Activated CD4-positive, alpha-beta memory T cell treated with anti-CD3 and anti-CD28 coated beads for 36 hours (primary cell): ENCODE measurements around the gene PPIP5K2. TPM values are rescaled to one million over a fixed set of nuclear protein-coding genes. Genes with fewer than 3 reads are reported as not detected.
"Not testable (repeated sequence)": the region's sequence is repeated elsewhere in the genome, so short reads cannot be mapped to it uniquely, and the experiment has no call there.

Experiments
- CTCF ChIA-PET: fragments of 350-600 bp; sonication (Branson Sonifier 250); formaldehyde crosslinking; loops from one replicate; lab custom pipeline; 2021; ENCODE audit warnings: antibody characterized with exemption, inconsistent platforms; lab: Charles Lee
- POLR2A ChIA-PET: fragments of 350-600 bp; sonication (Branson Sonifier 250); formaldehyde crosslinking; loops from one replicate; lab custom pipeline; 2021; ENCODE audit warnings: antibody characterized with exemption; lab: Charles Lee
- DNase-seq: peaks from one replicate; pipeline ENCODE4 v3.0.0-alpha.2; 2020
- H3K27ac Mint-ChIP-seq: one replicate; pipeline ENCODE4 v1.8.0; 2021; ENCODE audit warnings: mixed read lengths
- H3K27me3 Mint-ChIP-seq: one replicate; pipeline ENCODE4 v1.8.0; 2021; ENCODE audit warnings: mixed read lengths
- H3K36me3 Mint-ChIP-seq: one replicate; pipeline ENCODE4 v1.8.0; 2021; ENCODE audit warnings: mixed read lengths
- H3K4me1 Mint-ChIP-seq: one replicate; pipeline ENCODE4 v1.8.0; 2021; ENCODE audit warnings: low read depth, mixed read lengths
- H3K4me3 Mint-ChIP-seq: one replicate; pipeline ENCODE4 v1.8.0; 2021; ENCODE audit warnings: mild to moderate bottlenecking, mixed read lengths
- H3K9me3 Mint-ChIP-seq: one replicate; pipeline ENCODE4 v1.8.0; 2021; ENCODE audit warnings: mixed read lengths
- intact Hi-C: fragments of 100-400 bp; cut with micrococcal nuclease; formaldehyde crosslinking; loops from one replicate; pipeline ENCODE4 v1.15.1; 2023
- total RNA-seq, 2 experiments: library from RNA; stranded (reverse); gene quantifications; one replicate each; pipeline ENCODE4 v1.2.3, GENCODE V29; 2021

Gene PPIP5K2
- total RNA-seq, 2 experiments from 2014 or later: 40.6 to 44.4 TPM

GRCh38 chr5:103174147-103174546 is 54.0 kb downstream of the PPIP5K2 start:
- CTCF ChIA-PET: no interaction called here
- no peaks in the 10 kb centered on the region for H3K4me1 Mint-ChIP-seq

GRCh38 chr5:103177543-103177942 is 57.4 kb downstream of the PPIP5K2 start:
- POLR2A ChIA-PET: interaction anchor here (0.7 kb wide), 1 partner anchor 57 kb away, joined by 3 read pairs; the partner anchor contains the start of genes GIN1 and PPIP5K2
- DNase-seq: no peak
- intact Hi-C loops: no loop called here
- peaks cover 21% of the 10 kb centered on the region for H3K36me3 Mint-ChIP-seq
- CTCF ChIA-PET: interaction anchor here (0.7 to 2.0 kb wide), 2 partner anchors 10 to 47 kb away, joined by 4 to 5 read pairs; no protein-coding TSS in a partner anchor
- no peaks in the 10 kb centered on the region for H3K27me3 Mint-ChIP-seq
- no peaks in the 10 kb centered on the region for H3K9me3 Mint-ChIP-seq
- H3K4me3 Mint-ChIP-seq: no peak overlapping the region
- H3K27ac Mint-ChIP-seq: no peak overlapping the region
- H3K4me1 Mint-ChIP-seq: no peaks in the 10 kb centered on the region

More at GRCh38 chr5:103174147-103174546, 54.0 kb downstream of the PPIP5K2 start:
- Mint-ChIP-seq H3K9me3 (no peaks in the 10 kb centered on the region), H3K4me3 (no peak overlapping the region), H3K36me3 (peaks cover 15% of the 10 kb centered on the region), H3K27me3 (no peaks in the 10 kb centered on the region), H3K27ac (no peak overlapping the region)
- no peak for DNase-seq
- POLR2A ChIA-PET: no interaction called here
- intact Hi-C loops: no loop called here

GRCh38 chr5:103178167-103178566 is 58.1 kb downstream of the PPIP5K2 start:
- no peak for DNase-seq
- H3K36me3 Mint-ChIP-seq: peaks cover 21% of the 10 kb centered on the region
- no peaks in the 10 kb centered on the region for H3K27me3 Mint-ChIP-seq
- no peaks in the 10 kb centered on the region for H3K4me1 Mint-ChIP-seq
- ChIA-PET POLR2A (no interaction called here), CTCF (interaction anchor here (2.0 kb wide), 1 partner anchor 47 kb away, joined by 5 read pairs; no protein-coding TSS in a partner anchor)
- intact Hi-C loops: no loop called here
- H3K4me3 Mint-ChIP-seq: no peak overlapping the region
- no peaks in the 10 kb centered on the region for H3K9me3 Mint-ChIP-seq
- H3K27ac Mint-ChIP-seq: no peak overlapping the region

- Mint-ChIP-seq H3K36me3 (peaks cover 24% of the 10 kb centered on the region), H3K27me3 (no peaks in the 10 kb centered on the region), H3K4me1 (no peaks in the 10 kb centered on the region), H3K9me3 (no peaks in the 10 kb centered on the region), H3K27ac (no peak overlapping the region), H3K4me3 (no peak overlapping the region)
- POLR2A ChIA-PET: no interaction called here
- intact Hi-C loops: no loop called here
- CTCF ChIA-PET: no interaction called here
- no peak for DNase-seq
Observed at GRCh38 chr5:103186152-103186551, 66.1 kb downstream of the PPIP5K2 start.

- H3K27ac Mint-ChIP-seq: no peak overlapping the region
- DNase-seq: no peak
- no peaks in the 10 kb centered on the region for H3K9me3 Mint-ChIP-seq
- no peaks in the 10 kb centered on the region for H3K4me1 Mint-ChIP-seq
- CTCF ChIA-PET: no interaction called here
- POLR2A ChIA-PET: no interaction called here
- intact Hi-C loops: no loop called here
- peaks cover 19% of the 10 kb centered on the region for H3K36me3 Mint-ChIP-seq
- H3K4me3 Mint-ChIP-seq: no peak overlapping the region
- no peaks in the 10 kb centered on the region for H3K27me3 Mint-ChIP-seq
Observed at GRCh38 chr5:103188436-103188835, 68.3 kb downstream of the PPIP5K2 start.

- ChIA-PET POLR2A (no interaction called here), CTCF (interaction anchor here (0.9 kb wide), 1 partner anchor 22 kb away, joined by 3 read pairs; no protein-coding TSS in a partner anchor)
- peaks cover 5% of the 10 kb centered on the region for H3K4me1 Mint-ChIP-seq
- intact Hi-C loops: no loop called here
- no peak overlapping the region for H3K27ac Mint-ChIP-seq
- no peaks in the 10 kb centered on the region for H3K9me3 Mint-ChIP-seq
- DNase-seq: no peak
- no peak overlapping the region for H3K4me3 Mint-ChIP-seq
- H3K27me3 Mint-ChIP-seq: no peaks in the 10 kb centered on the region
- H3K36me3 Mint-ChIP-seq: peaks cover 39% of the 10 kb centered on the region
Observed at GRCh38 chr5:103203226-103203625, 83.1 kb downstream of the PPIP5K2 start.

- H3K4me1 Mint-ChIP-seq, H3K4me3 Mint-ChIP-seq, DNase-seq, H3K27me3 Mint-ChIP-seq, POLR2A ChIA-PET, intact Hi-C loops, CTCF ChIA-PET, H3K9me3 Mint-ChIP-seq, H3K27ac Mint-ChIP-seq: not testable (repeated sequence)
- H3K36me3 Mint-ChIP-seq: peaks cover 32% of the 10 kb centered on the region
Observed at GRCh38 chr5:103204990-103205389, 84.9 kb downstream of the PPIP5K2 start.

GRCh38 chr5:103205991-103206700 is 86.0 kb downstream of the PPIP5K2 start:
- Mint-ChIP-seq H3K27me3 (no peaks in the 10 kb centered on the region), H3K9me3 (no peaks in the 10 kb centered on the region), H3K27ac (no peak overlapping the region), H3K4me3 (no peak overlapping the region), H3K4me1 (peaks cover 8% of the 10 kb centered on the region), H3K36me3 (peaks cover 25% of the 10 kb centered on the region)
- no peak for DNase-seq
- intact Hi-C loops: no loop called here
- ChIA-PET POLR2A (no interaction called here), CTCF (no interaction called here)

GRCh38 chr5:103207011-103207410 is 86.9 kb downstream of the PPIP5K2 start:
- H3K4me3 Mint-ChIP-seq: no peak overlapping the region
- H3K27me3 Mint-ChIP-seq: no peaks in the 10 kb centered on the region
- no peaks in the 10 kb centered on the region for H3K9me3 Mint-ChIP-seq
- no peak overlapping the region for H3K27ac Mint-ChIP-seq
- CTCF ChIA-PET: interaction anchor here (1.3 kb wide), 1 partner anchor 26 kb away, joined by 3 read pairs; no protein-coding TSS in a partner anchor
- peaks cover 16% of the 10 kb centered on the region for H3K4me1 Mint-ChIP-seq
- peaks cover 20% of the 10 kb centered on the region for H3K36me3 Mint-ChIP-seq
- POLR2A ChIA-PET: no interaction called here
- intact Hi-C loops: no loop called here
- DNase-seq: no peak

GRCh38 chr5:103207653-103208052 is 87.6 kb downstream of the PPIP5K2 start:
- DNase-seq: no peak
- peaks cover 20% of the 10 kb centered on the region for H3K36me3 Mint-ChIP-seq
- intact Hi-C loops: no loop called here
- no peaks in the 10 kb centered on the region for H3K9me3 Mint-ChIP-seq
- no peaks in the 10 kb centered on the region for H3K27me3 Mint-ChIP-seq
- H3K4me1 Mint-ChIP-seq: peaks cover 19% of the 10 kb centered on the region
- no peak overlapping the region for H3K27ac Mint-ChIP-seq
- ChIA-PET CTCF (interaction anchor here (1.3 to 2.1 kb wide), 2 partner anchors 17 to 25 kb away, joined by 3 to 5 read pairs; no protein-coding TSS in a partner anchor), POLR2A (no interaction called here)
- H3K4me3 Mint-ChIP-seq: no peak overlapping the region

- Mint-ChIP-seq H3K4me3 (no peak overlapping the region), H3K4me1 (peaks cover 19% of the 10 kb centered on the region), H3K27me3 (no peaks in the 10 kb centered on the region), H3K27ac (no peak overlapping the region), H3K36me3 (peaks cover 20% of the 10 kb centered on the region), H3K9me3 (no peaks in the 10 kb centered on the region)
- no peak for DNase-seq
- CTCF ChIA-PET: interaction anchor here (0.6 to 2.1 kb wide), 3 partner anchors 16 to 383 kb away, joined by 3 to 5 read pairs (median 5); no protein-coding TSS in a partner anchor
- intact Hi-C loops: no loop called here
- POLR2A ChIA-PET: no interaction called here
Observed at GRCh38 chr5:103208460-103208859, 88.4 kb downstream of the PPIP5K2 start.

GRCh38 chr5:103209065-103209464 is 89.0 kb downstream of the PPIP5K2 start:
- H3K36me3 Mint-ChIP-seq: peaks cover 16% of the 10 kb centered on the region
- intact Hi-C loops: no loop called here
- no peak overlapping the region for H3K27ac Mint-ChIP-seq
- no peaks in the 10 kb centered on the region for H3K9me3 Mint-ChIP-seq
- peaks cover 19% of the 10 kb centered on the region for H3K4me1 Mint-ChIP-seq
- no peaks in the 10 kb centered on the region for H3K27me3 Mint-ChIP-seq
- no peak for DNase-seq
- H3K4me3 Mint-ChIP-seq: no peak overlapping the region
- CTCF ChIA-PET: interaction anchor here (0.6 to 2.1 kb wide), 2 partner anchors 15 to 384 kb away, joined by 5 read pairs; no protein-coding TSS in a partner anchor
- POLR2A ChIA-PET: no interaction called here
